ENCODE measurements around the gene ACOXL. TPM values are rescaled to one million over a fixed set of nuclear protein-coding genes. Genes with fewer than 3 reads are reported as not detected.

Gene ACOXL
- total RNA-seq, 4 donors from 2014 or later: 0.55 to 5.2 (median 1.1) TPM; not detected in 1

- intact Hi-C loops (cut with DNase I; ENCODE audit: low total_unique reads): no loop called here
- DNase-seq: peak; percentile 66
- peak in 1 of 5 experiments; percentile 8 for TF ChIP-seq CTCF (IDR thresholded peaks at IDR 0.05)
- no peak for TF ChIP-seq EP300 (IDR thresholded peaks at IDR 0.05; ENCODE audit: low read depth)
- peak; percentile 35 for TF ChIP-seq POLR2A (IDR thresholded peaks at IDR 0.05)
- TF ChIP-seq POLR2AphosphoS5 (IDR thresholded peaks at IDR 0.05): no peak
- Histone ChIP-seq H3K27me3 (no peaks in the 10 kb centered on the region), H3K4me3 (no peak overlapping the region), H3K27ac (peak overlapping the region; percentile 62 to 80 (median 76)), H3K9me3 (no peaks in the 10 kb centered on the region), H3K36me3 (no peaks in the 10 kb centered on the region), H3K4me1 (peaks cover 3 to 63% (median 44%) of the 10 kb centered on the region in 4 donors)
- in situ Hi-C loops (cut with MboI; ENCODE audit: low pct_ligation_motif_present in 1 of 4, low pct_unique_long_range_greater_than_20kb in 1 of 4, low sequenced_read_pairs in 3 of 4): no loop called here
- WGBS, 2 donors (ENCODE audit: low coverage in 1 of 2): 66 to 75% methylated on average over 6 to 7 of the region's 7 CpGs
Observed at GRCh38 chr2:111029181-111029927, 297.0 kb downstream of the ACOXL start.

GRCh38 chr2:111030260-111030891 is 298.0 kb downstream of the ACOXL start:
- intact Hi-C loops (cut with DNase I; ENCODE audit: low total_unique reads) (no loop called here), in situ Hi-C loops (cut with MboI; ENCODE audit: low pct_ligation_motif_present in 1 of 4, low pct_unique_long_range_greater_than_20kb in 1 of 4, low sequenced_read_pairs in 3 of 4) (no loop called here)
- DNase-seq: peak; percentile 35
- TF ChIP-seq CTCF (IDR thresholded peaks at IDR 0.05) (no peak), POLR2AphosphoS5 (IDR thresholded peaks at IDR 0.05) (no peak), POLR2A (IDR thresholded peaks at IDR 0.05) (no peak), EP300 (IDR thresholded peaks at IDR 0.05; ENCODE audit: low read depth) (no peak)
- H3K27ac ChIP-seq: peak overlapping the region; percentile 62 to 80 (median 76)
- WGBS, 2 donors (ENCODE audit: low coverage in 1 of 2): 15 to 35% methylated on average over 4 to 10 of the region's 10 CpGs
- H3K9me3 ChIP-seq: no peaks in the 10 kb centered on the region
- no peak overlapping the region for H3K4me3 ChIP-seq
- H3K27me3 ChIP-seq: no peaks in the 10 kb centered on the region
- no peaks in the 10 kb centered on the region for H3K36me3 ChIP-seq
- peaks cover 0 to 56% (median 39%) of the 10 kb centered on the region in 4 donors for H3K4me1 ChIP-seq

GRCh38 chr2:111030945-111031344 is 298.6 kb downstream of the ACOXL start:
- peaks cover 0 to 52% (median 39%) of the 10 kb centered on the region in 4 donors for H3K4me1 ChIP-seq
- intact Hi-C loops (cut with DNase I; ENCODE audit: low total_unique reads): no loop called here

More at GRCh38 chr2:111030945-111031344, 298.6 kb downstream of the ACOXL start:
- Histone ChIP-seq H3K36me3 (no peaks in the 10 kb centered on the region), H3K27me3 (no peaks in the 10 kb centered on the region), H3K27ac (peak overlapping the region; percentile 62 to 80 (median 76)), H3K9me3 (no peaks in the 10 kb centered on the region), H3K4me3 (no peak overlapping the region)
- 55 to 68% methylated on average over 2 of the region's 2 CpGs for WGBS, 2 donors (ENCODE audit: low coverage in 1 of 2)
- in situ Hi-C loops (cut with MboI; ENCODE audit: low pct_ligation_motif_present in 1 of 4, low pct_unique_long_range_greater_than_20kb in 1 of 4, low sequenced_read_pairs in 3 of 4): no loop called here
- DNase-seq: no peak
- TF ChIP-seq POLR2AphosphoS5 (IDR thresholded peaks at IDR 0.05) (no peak), POLR2A (IDR thresholded peaks at IDR 0.05) (no peak), CTCF (IDR thresholded peaks at IDR 0.05) (no peak)

Data from transverse colon (tissue), 4 donors.